C4-2B (cell line): ENCODE data around the gene EDAR.
A peak's percentile ranks its signal among the peaks of the same experiment; 100 is the strongest.

Experiments
- H3K27ac ChIP-seq: fragments of 450-650 bp; 2 replicates; pipeline ENCODE4 v1.5.1; 2017
- CTCF ChIP-seq: fragments of 450-650 bp; conservative IDR thresholded peaks from 2 replicates; pipeline ENCODE4 v1.5.1; 2017; ENCODE audit warnings: mild to moderate bottlenecking
- ZFX ChIP-seq: fragments of 450-650 bp; IDR thresholded peaks from 2 replicates; pipeline ENCODE4 v1.6.1; 2017

Gene EDAR

GRCh38 chr2:108988796-108989713, at the start of gene EDAR:
TSS of gene EDAR (minus strand) at chr2:108989220. CDS start at chr2:108931014, 58,206 bp downstream.
- H3K27ac ChIP-seq = no peak within 1 kb of the TSS

GRCh38 chr2:109033171-109033570, 44.2 kb upstream of the EDAR start:
- H3K27ac ChIP-seq = no peak overlapping the region
- TF ChIP-seq ZFX = no peak
- TF ChIP-seq CTCF = no peak

More at GRCh38 chr2:108988796-108989713, at the start of gene EDAR:
- TF ChIP-seq CTCF (peak; percentile 71), ZFX (no peak)

- TF ChIP-seq ZFX = no peak
These were observed 43.3 kb upstream of the EDAR start for GRCh38 chr2:109032229-109032820.

GRCh38 chr2:109031476-109032228, 42.6 kb upstream of the EDAR start:
- peak overlapping the region; percentile 9; the same call in 1 of the 2 replicates for H3K27ac ChIP-seq
- TF ChIP-seq CTCF (no peak), ZFX (no peak)

More at GRCh38 chr2:109032229-109032820, 43.3 kb upstream of the EDAR start:
- H3K27ac ChIP-seq = peak overlapping the region; percentile 9; the same call in 1 of the 2 replicates

GRCh38 chr2:109030870-109031475, 42.0 kb upstream of the EDAR start:
- TF ChIP-seq CTCF (no peak), ZFX (no peak)
- peak overlapping the region; percentile 9; the same call in 1 of the 2 replicates for H3K27ac ChIP-seq

- TF ChIP-seq ZFX (no peak), CTCF (no peak)
- no peak overlapping the region for H3K27ac ChIP-seq
These were observed 40.6 kb upstream of the EDAR start for GRCh38 chr2:109029490-109030201.
